ENCODE data around the gene SLC25A34.

The SLC25A34 gene

GRCh38 chr1:15733218-15733725 lies 2.8 kb upstream of the SLC25A34 start:
- DNase-seq (ENCODE audit: low read depth) = no peak

GRCh38 chr1:15733726-15734226 lies 2.3 kb upstream of the SLC25A34 start:
- DNase-seq (ENCODE audit: low read depth) = no peak

- no peak for DNase-seq (ENCODE audit: low read depth)
These were observed 1.8 kb upstream of the SLC25A34 start for GRCh38 chr1:15734296-15734695.

GRCh38 chr1:15734901-15735300 lies 1.2 kb upstream of the SLC25A34 start:
- no peak for DNase-seq (ENCODE audit: low read depth)

GRCh38 chr1:15735304-15736037 lies 587 bp upstream of the SLC25A34 start:
- DNase-seq (ENCODE audit: low read depth) = no peak

- DNase-seq (ENCODE audit: low read depth) = no peak
These were observed 819 bp downstream of the SLC25A34 start for GRCh38 chr1:15736892-15737261.

- no peak for DNase-seq (ENCODE audit: low read depth)
These were observed 1.6 kb downstream of the SLC25A34 start for GRCh38 chr1:15737324-15738319.

- DNase-seq (ENCODE audit: low read depth) = no peak
These were observed 2.5 kb downstream of the SLC25A34 start for GRCh38 chr1:15738416-15739113.

GRCh38 chr1:15739259-15739658 lies 3.2 kb downstream of the SLC25A34 start:
- DNase-seq (ENCODE audit: low read depth) = no peak

GRCh38 chr1:15739745-15740144 lies 3.7 kb downstream of the SLC25A34 start:
- no peak for DNase-seq (ENCODE audit: low read depth)

- peak; percentile 72 for DNase-seq (ENCODE audit: low read depth)
These were observed 5.1 kb downstream of the SLC25A34 start for GRCh38 chr1:15740924-15741850.

GRCh38 chr1:15742339-15742801 lies 6.3 kb downstream of the SLC25A34 start, which contains the start of gene TMEM82:
Gene TMEM82, plus strand, starts transcription at chr1:15742499. Its CDS starts 61 bp downstream, at chr1:15742560.
- no peak for DNase-seq (ENCODE audit: low read depth)

- no peak for DNase-seq (ENCODE audit: low read depth)
These were observed 8.1 kb downstream of the SLC25A34 start for GRCh38 chr1:15744122-15744679.

- no peak for DNase-seq (ENCODE audit: low read depth)
These were observed 11.3 kb downstream of the SLC25A34 start for GRCh38 chr1:15747378-15747777.

GRCh38 chr1:15748264-15748663 lies 12.2 kb downstream of the SLC25A34 start:
- no peak for DNase-seq (ENCODE audit: low read depth)

GRCh38 chr1:15748690-15749398 lies 12.8 kb downstream of the SLC25A34 start:
- no peak for DNase-seq (ENCODE audit: low read depth)

GRCh38 chr1:15749399-15750291 lies 13.6 kb downstream of the SLC25A34 start:
- DNase-seq (ENCODE audit: low read depth) = peak; percentile 83

- no peak for DNase-seq (ENCODE audit: low read depth)
These were observed 14.9 kb downstream of the SLC25A34 start for GRCh38 chr1:15750924-15751323.

- no peak for DNase-seq (ENCODE audit: low read depth)
These were observed 15.7 kb downstream of the SLC25A34 start for GRCh38 chr1:15751717-15752116.
